NCI-H1105 treated with DMSO at 0.1 percent for 48 hours (cell line): ENCODE data around the gene TRIM25.

Experiments used
- DNase-seq: peaks from one replicate; lab custom pipeline; 2025; lab: John Stamatoyannopoulos, UW

Gene TRIM25

GRCh38 chr17:56894859-56895455 is 18.9 kb downstream of the TRIM25 start:
- DNase-seq = no peak

GRCh38 chr17:56893503-56893902 is 20.3 kb downstream of the TRIM25 start:
- no peak for DNase-seq

- DNase-seq = no peak
These were observed 21.5 kb downstream of the TRIM25 start for GRCh38 chr17:56892333-56892732.

GRCh38 chr17:56891751-56892150 is 22.1 kb downstream of the TRIM25 start:
- no peak for DNase-seq

DNA sequence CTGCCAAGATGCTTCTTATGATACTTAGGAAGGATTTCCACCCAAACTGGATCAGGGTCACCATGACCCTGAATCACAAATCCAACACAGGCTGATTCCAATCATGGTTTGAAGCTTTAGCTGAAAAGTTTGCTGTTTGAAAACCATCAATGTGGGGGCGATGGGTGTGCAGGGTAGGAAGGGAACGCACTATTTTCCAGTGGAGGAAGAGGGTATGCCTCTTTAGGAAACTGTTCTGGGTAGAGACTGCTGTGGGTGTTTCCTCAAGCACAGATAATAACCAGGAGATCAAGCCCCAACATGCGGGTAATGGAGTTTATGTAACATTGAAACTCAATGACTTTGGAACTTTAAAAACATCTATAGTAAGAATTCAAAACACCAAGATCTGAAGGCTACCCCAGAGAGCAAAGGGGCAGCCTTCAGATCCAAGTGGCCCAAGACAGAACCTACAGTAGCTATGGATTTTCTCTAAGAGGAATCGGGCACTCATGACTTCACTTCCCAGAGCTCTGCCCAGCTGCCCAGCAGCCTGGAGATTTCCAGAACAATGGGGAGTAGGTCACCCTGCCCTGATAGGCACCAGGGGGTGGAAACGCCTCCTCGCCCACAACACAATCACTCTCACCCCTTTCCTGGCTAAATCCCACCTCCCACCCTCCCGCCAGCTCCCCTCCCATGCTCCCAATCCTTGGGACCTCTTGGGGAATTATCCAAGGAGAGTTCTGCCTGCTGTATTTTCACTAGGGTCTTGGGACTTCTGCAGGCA is 22.8 kb downstream of the TRIM25 start:
- no peak for DNase-seq

DNA sequence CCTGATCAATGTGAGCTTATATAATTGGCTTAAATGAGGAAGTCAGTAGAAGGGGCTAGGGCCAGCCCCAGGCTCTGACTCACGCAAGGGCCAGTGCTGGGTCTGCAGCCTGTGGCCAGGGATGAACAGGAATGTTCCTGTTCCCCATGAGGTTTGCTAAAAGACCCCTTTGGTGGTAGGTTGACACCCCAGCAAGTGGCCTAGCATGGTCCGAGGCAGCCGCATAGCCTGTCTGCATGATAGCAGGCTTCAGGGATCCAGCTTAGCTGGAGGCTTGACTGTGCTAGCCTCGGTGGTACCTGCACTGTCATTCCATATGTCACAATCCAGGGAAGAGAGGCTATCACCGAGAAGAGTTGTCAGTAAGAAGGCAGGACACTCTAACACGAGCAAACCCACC is 23.5 kb downstream of the TRIM25 start:
- no peak for DNase-seq

GRCh38 chr17:56887552-56888467 is 26.0 kb downstream of the TRIM25 start:
- no peak for DNase-seq

DNA sequence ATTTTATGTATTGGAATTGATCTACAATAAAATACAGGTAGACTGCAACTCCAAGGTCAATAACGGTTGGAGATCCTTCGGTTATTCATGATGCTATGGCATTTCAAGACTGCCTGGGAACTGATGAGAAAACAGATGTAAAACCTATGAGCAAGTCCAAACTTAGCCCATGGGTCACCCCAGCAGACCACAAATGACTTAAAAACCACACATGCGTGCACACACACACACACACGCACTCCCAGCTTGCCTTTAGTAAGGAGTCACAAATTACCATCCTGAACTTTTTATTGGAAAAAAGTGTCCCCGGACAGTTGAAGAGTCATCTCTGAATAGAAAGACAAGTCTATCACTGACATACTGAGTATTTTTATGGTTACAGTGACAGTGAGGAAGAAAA is 26.7 kb downstream of the TRIM25 start:
- DNase-seq = no peak

DNA sequence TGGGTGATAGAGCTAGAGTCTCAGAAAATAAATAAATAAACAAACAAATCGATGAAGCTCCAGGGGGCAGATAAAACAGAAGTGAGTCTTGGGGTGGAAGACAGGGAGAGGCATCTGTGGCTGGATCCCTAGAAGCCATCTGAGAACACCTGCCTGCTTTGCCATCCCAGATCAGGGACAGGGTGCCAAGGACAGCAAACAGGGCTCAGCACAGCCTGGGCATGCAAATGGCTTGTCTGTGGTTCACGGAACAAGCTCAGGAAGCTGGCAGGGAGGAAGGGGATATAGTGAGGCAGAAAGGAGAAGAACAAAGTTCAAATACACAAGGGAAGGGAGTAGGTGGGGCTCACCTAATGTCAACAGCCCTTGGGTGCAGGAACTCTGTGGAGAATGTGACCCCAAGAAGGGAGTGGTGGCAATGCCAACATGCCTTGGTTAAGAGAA is 27.5 kb downstream of the TRIM25 start:
- DNase-seq = no peak

DNA sequence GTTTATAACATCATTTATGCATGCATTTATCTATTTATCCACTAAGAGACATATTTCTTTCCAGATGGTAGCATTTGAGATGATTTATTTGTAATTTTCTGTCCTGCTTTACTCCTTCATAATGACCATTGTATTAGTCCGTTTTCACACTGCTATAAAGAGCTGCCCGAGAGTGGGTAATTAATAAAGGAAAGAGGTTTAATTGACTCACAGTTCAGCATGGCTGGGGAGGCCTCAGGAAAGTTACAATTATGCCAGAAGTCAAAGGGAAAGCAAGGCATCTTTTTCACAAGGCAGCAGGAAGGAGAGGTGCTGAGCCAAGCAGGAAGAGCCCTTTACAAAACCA is 28.6 kb downstream of the TRIM25 start:
- DNase-seq = no peak

GRCh38 chr17:56884483-56885311 is 29.2 kb downstream of the TRIM25 start:
- no peak for DNase-seq

DNA sequence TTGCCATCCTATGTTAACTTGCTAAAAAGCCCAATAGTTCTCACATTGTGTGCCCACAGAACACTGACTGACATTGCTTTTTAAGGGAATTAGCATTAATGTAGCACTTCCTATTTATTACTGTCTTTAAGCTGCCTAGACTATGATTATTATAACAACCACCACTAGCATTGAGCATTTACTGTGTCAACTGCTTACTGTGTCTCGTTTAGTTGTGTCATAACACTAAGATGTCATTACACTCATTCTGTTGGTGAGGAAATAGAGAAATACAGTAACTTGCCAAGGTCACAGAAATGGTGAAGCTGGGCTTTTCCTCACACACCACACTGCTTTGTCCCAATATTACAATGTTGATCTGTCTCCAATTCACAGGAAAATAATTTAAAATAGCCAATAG is 30.2 kb downstream of the TRIM25 start:
- no peak for DNase-seq

DNA sequence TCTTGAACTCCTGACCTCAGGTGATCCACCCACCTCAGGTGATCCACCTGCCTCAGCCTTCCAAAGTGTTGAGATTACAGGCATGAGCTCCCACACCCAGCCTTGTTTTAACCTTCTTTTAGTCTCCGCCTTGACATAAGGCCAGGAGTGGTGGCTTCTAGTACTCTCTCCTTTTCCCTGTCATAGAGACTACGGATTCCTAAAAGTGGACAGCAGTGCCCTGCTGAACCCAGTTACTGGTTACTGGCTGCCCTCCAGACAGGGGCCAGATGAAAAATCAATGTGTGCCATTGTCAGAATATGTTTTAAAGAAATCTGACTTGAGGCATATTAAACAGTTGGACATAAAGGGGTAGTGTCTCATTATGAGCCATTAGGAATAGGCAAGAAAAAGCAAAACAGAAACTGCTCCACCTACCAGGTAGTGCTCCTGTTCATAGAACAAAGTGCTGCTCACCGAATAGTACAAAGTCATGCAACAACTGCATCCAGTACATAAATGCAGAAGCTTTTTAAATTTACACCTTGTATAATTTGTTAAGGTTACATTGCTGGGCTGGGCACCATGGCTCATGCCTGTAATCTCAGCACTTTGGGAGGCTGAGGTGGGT is 32.1 kb downstream of the TRIM25 start:
- no peak for DNase-seq

- DNase-seq = no peak
These were observed 33.3 kb downstream of the TRIM25 start for GRCh38 chr17:56880571-56880970.

- no peak for DNase-seq
These were observed 33.7 kb downstream of the TRIM25 start for GRCh38 chr17:56880133-56880532.

- no peak for DNase-seq
These were observed 34.6 kb downstream of the TRIM25 start for GRCh38 chr17:56879280-56879679.

GRCh38 chr17:56876766-56877179 is 37.1 kb downstream of the TRIM25 start:
- no peak for DNase-seq

GRCh38 chr17:56870081-56870651 is 43.7 kb downstream of the TRIM25 start:
- no peak for DNase-seq

DNA sequence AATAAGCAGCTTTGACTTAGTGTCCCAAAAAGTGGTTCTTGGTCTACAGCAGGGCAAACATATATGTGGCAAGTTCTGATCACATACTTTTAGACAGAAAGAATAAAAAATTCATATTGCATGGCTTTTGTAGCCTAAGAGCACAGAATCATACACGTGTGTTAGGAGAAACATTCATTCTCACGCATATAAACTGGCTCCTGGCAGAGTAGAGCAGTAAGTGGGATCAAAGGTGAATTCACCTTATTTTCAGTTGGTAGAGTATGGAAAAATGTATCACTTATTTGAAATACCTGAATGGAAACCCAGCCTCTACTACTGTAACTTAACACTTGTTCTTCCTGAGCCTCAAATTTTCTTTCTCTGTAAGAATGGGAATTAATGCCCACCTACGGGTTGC is 45.1 kb downstream of the TRIM25 start:
- DNase-seq = no peak

GRCh38 chr17:56867948-56868376 is 45.9 kb downstream of the TRIM25 start:
- no peak for DNase-seq

GRCh38 chr17:56866496-56866895 is 47.4 kb downstream of the TRIM25 start:
- DNase-seq = no peak
